Measurements from ENCODE around the gene GLIPR1. TPM values are rescaled to one million over a fixed set of nuclear protein-coding genes. Genes with fewer than 3 reads are reported as not detected.

GLIPR1 gene
- total and polyA plus RNA-seq, 8 donors, result 0.68 to 19.1 (median 1.1) TPM

GRCh38 chr12:75549989-75550388 is 69.4 kb downstream of the GLIPR1 start:
- DNase-seq, result no peak

GRCh38 chr12:75550401-75551240 is 70.1 kb downstream of the GLIPR1 start:
- H3K9me3 ChIP-seq, result no peaks in the 10 kb centered on the region
- H3K27me3 ChIP-seq, result no peaks in the 10 kb centered on the region
- FAIRE-seq (no peak), ATAC-seq (peak; percentile 28 to 36 (median 33)), DNase-seq (peak in 1 of 6 donors; percentile 21)
- H3K27ac ChIP-seq, result no peak overlapping the region
- H3K4me3 ChIP-seq, result no peak overlapping the region
- 12 to 16% methylated on average over 8 of the region's 8 CpGs for WGBS, 2 donors
- H3K36me3 ChIP-seq, result no peaks in the 10 kb centered on the region
- intact Hi-C loops (cut with DNase I), result no loop called here
- TF ChIP-seq, protein P1, sequence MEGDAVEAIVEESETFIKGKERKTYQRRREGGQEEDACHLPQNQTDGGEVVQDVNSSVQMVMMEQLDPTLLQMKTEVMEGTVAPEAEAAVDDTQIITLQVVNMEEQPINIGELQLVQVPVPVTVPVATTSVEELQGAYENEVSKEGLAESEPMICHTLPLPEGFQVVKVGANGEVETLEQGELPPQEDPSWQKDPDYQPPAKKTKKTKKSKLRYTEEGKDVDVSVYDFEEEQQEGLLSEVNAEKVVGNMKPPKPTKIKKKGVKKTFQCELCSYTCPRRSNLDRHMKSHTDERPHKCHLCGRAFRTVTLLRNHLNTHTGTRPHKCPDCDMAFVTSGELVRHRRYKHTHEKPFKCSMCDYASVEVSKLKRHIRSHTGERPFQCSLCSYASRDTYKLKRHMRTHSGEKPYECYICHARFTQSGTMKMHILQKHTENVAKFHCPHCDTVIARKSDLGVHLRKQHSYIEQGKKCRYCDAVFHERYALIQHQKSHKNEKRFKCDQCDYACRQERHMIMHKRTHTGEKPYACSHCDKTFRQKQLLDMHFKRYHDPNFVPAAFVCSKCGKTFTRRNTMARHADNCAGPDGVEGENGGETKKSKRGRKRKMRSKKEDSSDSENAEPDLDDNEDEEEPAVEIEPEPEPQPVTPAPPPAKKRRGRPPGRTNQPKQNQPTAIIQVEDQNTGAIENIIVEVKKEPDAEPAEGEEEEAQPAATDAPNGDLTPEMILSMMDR (IDR thresholded peaks at IDR 0.05), result no peak
- H3K4me1 ChIP-seq, result peaks cover 5 to 8% (median 7%) of the 10 kb centered on the region in 3 donors

More at GRCh38 chr12:75549989-75550388, 69.4 kb downstream of the GLIPR1 start:
- TF ChIP-seq, protein P1 (IDR thresholded peaks at IDR 0.05), result no peak
- H3K9me3 ChIP-seq, result no peaks in the 10 kb centered on the region
- intact Hi-C loops (cut with DNase I), result no loop called here
- peaks cover 5 to 8% (median 7%) of the 10 kb centered on the region in 3 donors for H3K4me1 ChIP-seq
- ATAC-seq, result no peak
- no peak overlapping the region for H3K27ac ChIP-seq
- no peaks in the 10 kb centered on the region for H3K36me3 ChIP-seq
- H3K4me3 ChIP-seq, result no peak overlapping the region
- no peak for FAIRE-seq
- 88 to 93% methylated on average over 2 of the region's 2 CpGs for WGBS, 2 donors
- H3K27me3 ChIP-seq, result no peaks in the 10 kb centered on the region

- no peaks in the 10 kb centered on the region for H3K36me3 ChIP-seq
- H3K4me1 ChIP-seq, result peaks cover 5 to 8% (median 7%) of the 10 kb centered on the region in 3 donors
- intact Hi-C loops (cut with DNase I), result no loop called here
- H3K27ac ChIP-seq, result no peak overlapping the region
- no peak for FAIRE-seq
- no peaks in the 10 kb centered on the region for H3K9me3 ChIP-seq
- no peak overlapping the region for H3K4me3 ChIP-seq
- no peaks in the 10 kb centered on the region for H3K27me3 ChIP-seq
- no peak for ATAC-seq
- TF ChIP-seq, protein P1 (IDR thresholded peaks at IDR 0.05), result no peak
- no peak for DNase-seq
Measured at GRCh38 chr12:75551477-75551876, 70.9 kb downstream of the GLIPR1 start.

- Histone ChIP-seq H3K9me3 (no peaks in the 10 kb centered on the region), H3K27me3 (no peaks in the 10 kb centered on the region), H3K4me3 (no peak overlapping the region), H3K27ac (no peak overlapping the region), H3K36me3 (no peaks in the 10 kb centered on the region), H3K4me1 (peaks cover 5 to 8% (median 7%) of the 10 kb centered on the region in 3 donors)
- intact Hi-C loops (cut with DNase I), result no loop called here
- DNase-seq, result no peak
- 52 to 58% methylated on average over 1 of the region's 1 CpG for WGBS, 2 donors
- peak in 3 of 4 donors; percentile 44 to 67 (median 53) for ATAC-seq
- FAIRE-seq, result no peak
- TF ChIP-seq, protein P1 (IDR thresholded peaks at IDR 0.05), result no peak
Measured at GRCh38 chr12:75553398-75553797, 72.8 kb downstream of the GLIPR1 start.

Other genes with a start within 250 kb of the GLIPR1 start
- gene CAPS2, start 150.4 kb upstream of the GLIPR1 start, total RNA-seq, result 1 to 10 TPM; 1.8 to 5.7 (median 3.0) TPM
- 1 to 10 TPM; 1.7 to 3.9 TPM for gene CAPS2, start 150.4 kb upstream of the GLIPR1 start, polyA plus RNA-seq
- not detected for gene GLIPR1L1, start 146.1 kb upstream of the GLIPR1 start, total RNA-seq
- gene GLIPR1L1, start 146.1 kb upstream of the GLIPR1 start, polyA plus RNA-seq, result not detected
- gene GLIPR1L2, start 89.7 kb upstream of the GLIPR1 start, total RNA-seq, result 1 to 10 TPM in 2 of 6 donors, under 1 TPM in 3, not detected in 1; 0.35 to 1.2 (median 0.58) TPM
- gene GLIPR1L2, start 89.7 kb upstream of the GLIPR1 start, polyA plus RNA-seq, result under 1 TPM; 0.33 to 0.46 TPM
- 10 to 100 TPM; 10.5 to 23.7 (median 19.8) TPM for gene KRR1, start 30.9 kb downstream of the GLIPR1 start, total RNA-seq
- gene KRR1, start 30.9 kb downstream of the GLIPR1 start, polyA plus RNA-seq, result 10 to 100 TPM in 1 of 2 donors, 1 to 10 TPM in 1; 6.8 to 16.0 TPM